Measurements from ENCODE around the gene NLRP6.

DNA sequence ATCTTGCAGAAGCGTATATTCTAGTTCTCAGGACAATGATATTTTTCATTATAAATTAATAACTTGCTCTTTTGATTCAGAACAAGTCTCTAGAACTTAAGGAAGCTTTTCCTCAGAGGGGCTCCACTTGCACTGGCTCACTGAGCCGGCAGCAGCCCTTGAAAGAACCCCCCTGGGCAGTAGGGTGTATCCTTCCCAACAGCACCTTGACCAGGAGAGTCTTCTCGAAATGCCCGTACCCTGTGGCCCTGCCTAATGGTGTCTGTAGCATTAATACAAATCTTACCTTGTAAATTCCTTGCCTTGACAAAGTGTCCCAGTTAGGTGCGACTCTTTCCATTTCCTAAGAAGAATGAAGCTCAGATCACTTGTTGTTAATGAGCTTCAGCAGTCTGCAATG is 27.9 kb upstream of the NLRP6 start:
- TF ChIP-seq FOXM1 (IDR thresholded peaks at IDR 0.05; ENCODE audit: borderline replicate concordance) (no peak), FOXK2 (IDR thresholded peaks at IDR 0.05) (no peak), ELF4 (IDR thresholded peaks at IDR 0.05) (no peak), SP1 (IDR thresholded peaks at IDR 0.05) (no peak), ZNF384 (IDR thresholded peaks at IDR 0.05) (no peak), CTBP1 (IDR thresholded peaks at IDR 0.05; ENCODE audit: borderline replicate concordance) (no peak), BHLHE40 (IDR thresholded peaks at IDR 0.05; ENCODE audit: borderline replicate concordance) (no peak), L3MBTL2 (conservative IDR thresholded peaks at IDR 0.05) (no peak), FOXA1 (IDR thresholded peaks at IDR 0.05) (no peak), NFRKB (IDR thresholded peaks at IDR 0.05) (no peak), SUZ12 (IDR thresholded peaks at IDR 0.05) (no peak), ARNT (IDR thresholded peaks at IDR 0.05) (no peak), TARDBP (IDR thresholded peaks at IDR 0.05) (no peak)
- TF ChIP-seq, protein P1, sequence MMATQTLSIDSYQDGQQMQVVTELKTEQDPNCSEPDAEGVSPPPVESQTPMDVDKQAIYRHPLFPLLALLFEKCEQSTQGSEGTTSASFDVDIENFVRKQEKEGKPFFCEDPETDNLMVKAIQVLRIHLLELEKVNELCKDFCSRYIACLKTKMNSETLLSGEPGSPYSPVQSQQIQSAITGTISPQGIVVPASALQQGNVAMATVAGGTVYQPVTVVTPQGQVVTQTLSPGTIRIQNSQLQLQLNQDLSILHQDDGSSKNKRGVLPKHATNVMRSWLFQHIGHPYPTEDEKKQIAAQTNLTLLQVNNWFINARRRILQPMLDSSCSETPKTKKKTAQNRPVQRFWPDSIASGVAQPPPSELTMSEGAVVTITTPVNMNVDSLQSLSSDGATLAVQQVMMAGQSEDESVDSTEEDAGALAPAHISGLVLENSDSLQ (IDR thresholded peaks at IDR 0.05): no peak

Measured in HEK293T (cell line).